Stimulated activated CD8-positive, alpha-beta memory T cell treated with anti-CD3 and anti-CD28 coated beads, Interleukin-15, amount 100 ng/mL, for 48 hours (primary cell): Measurements from ENCODE around the gene WSB1.
"Not testable (repeated sequence)": the region's sequence is repeated elsewhere in the genome, so short reads cannot be mapped to it uniquely, and the experiment has no call there.

ENCODE experiments used
- DNase-seq, 2 donors: peaks; one replicate each; pipeline ENCODE4 v3.0.0-alpha.2; 2020; ENCODE audit warnings: low read depth in 2 of 2

Gene WSB1

GRCh38 chr17:27315796-27316465 lies 22.0 kb downstream of the WSB1 start:
- no peak for DNase-seq

GRCh38 chr17:27318228-27318627 lies 24.3 kb downstream of the WSB1 start:
- no peak for DNase-seq

DNA sequence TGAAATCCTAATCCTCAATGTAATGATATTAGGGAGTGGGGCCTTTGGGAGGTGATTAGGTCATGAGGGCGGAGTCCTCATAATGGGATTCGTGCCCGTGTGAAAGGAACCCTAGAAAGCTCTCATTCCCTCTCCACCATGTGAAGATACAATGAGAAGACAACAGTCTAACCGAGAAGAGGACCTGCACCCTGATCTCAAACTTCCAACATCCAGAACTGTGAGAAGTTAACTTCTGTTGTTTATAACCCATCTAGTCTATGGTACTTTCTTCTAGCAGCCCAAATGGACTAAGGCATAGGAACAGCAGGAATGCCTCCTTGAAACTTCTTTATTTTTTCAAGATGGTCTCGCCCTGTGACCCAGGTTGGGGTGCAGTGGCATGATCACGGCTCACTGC lies 24.7 kb downstream of the WSB1 start:
- DNase-seq: no peak

- DNase-seq: no peak
Measured at GRCh38 chr17:27319541-27320221, 25.8 kb downstream of the WSB1 start.

GRCh38 chr17:27320222-27320560 lies 26.3 kb downstream of the WSB1 start:
- no peak for DNase-seq

- no peak for DNase-seq
Measured at GRCh38 chr17:27321372-27321771, 27.5 kb downstream of the WSB1 start.

GRCh38 chr17:27322026-27322425 lies 28.1 kb downstream of the WSB1 start:
- DNase-seq: no peak

GRCh38 chr17:27322690-27323508 lies 29.0 kb downstream of the WSB1 start:
- DNase-seq: no peak

DNA sequence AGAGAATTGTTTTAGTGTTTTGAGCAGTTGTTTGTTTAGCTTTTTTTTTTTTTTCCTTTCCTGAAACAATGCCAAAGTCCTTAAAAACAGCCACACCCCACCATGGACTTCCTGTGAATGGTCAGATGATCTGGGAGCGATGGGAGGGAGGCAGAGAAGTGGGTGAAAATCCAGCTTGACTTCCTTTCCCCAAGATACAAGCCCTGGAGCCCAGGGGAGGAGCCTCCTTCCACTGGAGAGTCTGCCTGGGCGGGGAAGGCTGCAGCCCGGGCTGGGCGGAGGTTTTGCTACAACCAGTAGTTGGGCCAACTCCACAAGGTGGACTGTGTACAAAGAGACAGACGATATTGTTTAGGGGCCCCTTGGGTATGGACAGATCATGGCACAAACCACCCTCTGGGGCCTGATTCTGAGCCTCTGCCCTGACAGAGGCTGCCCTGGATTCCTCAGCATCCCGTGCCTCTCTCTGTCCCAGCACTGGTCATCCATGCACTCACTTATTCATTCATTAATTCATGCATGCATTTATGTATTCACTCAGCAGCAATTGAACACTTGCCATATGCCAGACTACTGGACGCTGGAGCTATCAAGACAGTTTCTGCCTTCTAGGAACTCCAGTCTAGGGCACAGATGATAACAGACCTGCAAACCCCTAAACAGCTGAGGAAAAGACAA lies 29.8 kb downstream of the WSB1 start:
- no peak for DNase-seq

DNA sequence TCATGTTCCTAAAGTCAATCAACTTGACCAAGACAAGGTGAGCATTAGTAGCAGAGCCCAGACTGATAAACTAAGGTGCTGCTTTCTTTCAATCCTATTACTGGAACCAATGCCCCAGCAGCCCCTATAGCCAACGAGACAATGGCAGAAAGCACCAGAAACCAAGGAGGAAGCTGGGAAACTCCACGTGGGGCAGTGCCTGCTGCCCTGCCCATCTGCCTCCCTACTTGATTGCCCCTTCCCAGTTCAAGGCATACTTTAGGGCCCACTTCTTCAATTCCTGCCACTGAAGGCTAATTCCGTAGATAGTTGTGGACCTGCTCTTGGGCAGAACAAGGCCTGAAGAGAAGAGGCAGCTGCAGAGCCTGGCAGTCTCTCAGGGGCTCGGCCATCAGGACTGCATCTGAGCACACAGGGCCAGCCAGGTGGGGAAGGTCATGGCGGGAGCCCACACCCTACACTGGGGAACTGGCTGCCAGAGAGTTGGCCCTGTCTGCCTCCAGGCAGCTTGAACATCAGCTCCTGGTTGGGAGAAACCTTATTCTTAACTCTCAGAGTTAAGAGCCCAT lies 30.9 kb downstream of the WSB1 start:
- no peak for DNase-seq

- DNase-seq: no peak
Measured at GRCh38 chr17:27326051-27326450, 32.1 kb downstream of the WSB1 start.

GRCh38 chr17:27326585-27326984 lies 32.7 kb downstream of the WSB1 start:
- DNase-seq: no peak

DNA sequence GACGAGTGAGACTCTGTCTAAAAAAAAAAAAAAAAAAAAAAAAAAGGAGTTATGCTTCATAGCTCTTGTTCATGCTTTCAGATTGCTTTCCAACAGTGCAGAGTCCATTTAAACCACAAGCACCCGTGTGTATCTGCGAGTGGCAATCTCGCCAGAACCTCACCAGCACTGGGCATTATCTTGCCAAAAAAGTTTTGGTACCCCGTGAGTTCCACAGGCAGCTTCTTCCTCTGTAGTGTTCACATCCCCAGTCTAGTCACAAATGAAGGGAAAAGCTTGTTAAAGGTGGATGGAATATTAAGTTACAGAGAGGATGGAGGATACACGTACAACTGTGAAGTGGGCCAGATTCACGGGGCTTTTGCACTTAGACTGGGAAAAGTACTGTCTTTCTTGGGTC lies 33.5 kb downstream of the WSB1 start:
- no peak for DNase-seq

GRCh38 chr17:27327871-27328270 lies 34.0 kb downstream of the WSB1 start:
- DNase-seq: no peak

- DNase-seq: not testable (repeated sequence)
Measured at GRCh38 chr17:27328686-27329085, 34.8 kb downstream of the WSB1 start.

DNA sequence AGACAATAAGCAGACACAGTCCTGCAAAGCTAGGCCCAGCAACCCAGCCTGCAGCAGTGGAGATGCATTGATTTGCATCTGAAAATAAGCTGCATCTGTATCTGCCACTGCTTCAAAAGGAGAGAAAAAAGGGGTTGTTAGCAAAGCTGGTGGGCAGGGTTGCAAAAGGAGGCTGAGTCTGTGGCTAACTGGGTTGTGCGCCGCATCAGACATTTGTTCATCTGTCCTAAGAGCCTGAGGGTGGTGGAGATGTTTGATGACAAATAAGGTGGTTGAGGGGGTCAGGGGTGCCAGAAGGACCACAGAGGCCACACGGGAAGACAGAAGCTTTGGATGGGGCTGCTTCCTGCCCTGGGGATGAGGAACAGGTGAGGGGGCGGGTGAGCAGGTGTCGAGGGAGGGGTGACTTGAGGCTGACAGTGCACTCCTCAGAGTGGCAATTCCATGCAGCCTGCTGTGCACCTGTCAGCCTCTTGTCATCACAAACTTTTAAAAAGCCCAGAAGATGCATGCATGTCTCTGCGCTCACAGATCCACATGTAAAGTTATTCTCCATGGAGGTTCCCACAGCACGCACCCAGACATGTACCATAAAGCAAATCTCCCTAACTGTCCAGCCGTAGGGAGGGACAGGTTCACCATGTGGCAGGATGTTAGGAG lies 35.4 kb downstream of the WSB1 start:
- DNase-seq: no peak

- DNase-seq: no peak
Measured at GRCh38 chr17:27332047-27332393, 38.1 kb downstream of the WSB1 start.

GRCh38 chr17:27332485-27333409 lies 38.8 kb downstream of the WSB1 start:
- DNase-seq: peak; percentile 90 to 91

DNA sequence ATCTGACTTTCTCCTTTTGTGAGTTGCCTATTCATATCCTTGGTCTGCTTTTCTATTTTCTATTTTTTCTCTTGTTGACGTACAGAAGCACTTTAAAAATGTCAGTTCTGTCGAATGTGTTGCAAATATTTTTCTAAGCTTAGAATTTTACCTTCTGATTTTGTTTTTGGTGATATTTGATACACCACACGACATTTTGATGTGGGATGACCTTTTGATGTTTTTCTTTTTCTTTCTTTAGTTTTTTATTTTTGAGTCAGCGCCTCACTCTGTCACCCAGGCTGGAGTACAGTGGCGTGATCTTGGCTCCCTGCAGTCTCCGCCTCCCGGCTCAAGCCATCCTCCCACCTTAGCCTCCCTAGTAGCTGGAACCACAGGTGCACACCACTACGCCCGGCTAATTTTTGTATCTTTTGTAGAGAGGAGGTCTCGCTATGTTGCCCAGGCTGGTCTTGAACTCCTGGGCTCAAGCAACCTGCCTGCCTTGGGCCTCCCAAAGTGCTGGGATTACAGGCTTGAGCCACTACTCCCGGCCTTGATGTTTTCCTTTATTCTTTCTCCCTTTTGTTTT lies 39.6 kb downstream of the WSB1 start:
- DNase-seq: no peak

GRCh38 chr17:27336184-27336583 lies 42.3 kb downstream of the WSB1 start:
- no peak for DNase-seq
